Glomerular visceral epithelial cell (primary cell): Measurements from ENCODE around the gene NRARP.
"Not testable (repeated sequence)": the region's sequence is repeated elsewhere in the genome, so short reads cannot be mapped to it uniquely, and the experiment has no call there.

ENCODE experiments used
- DNase-seq: peaks from one replicate; pipeline ENCODE4 v3.0.0-alpha.2; 2016; ENCODE audit errors: extremely low spot score

The NRARP gene, protein sequence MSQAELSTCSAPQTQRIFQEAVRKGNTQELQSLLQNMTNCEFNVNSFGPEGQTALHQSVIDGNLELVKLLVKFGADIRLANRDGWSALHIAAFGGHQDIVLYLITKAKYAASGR

GRCh38 chr9:137302118-137302448 is at the start of gene NRARP:
Gene NRARP, minus strand, starts transcription at chr9:137302271. Its CDS starts 343 bp downstream, at chr9:137301928.
- no peak for DNase-seq

DNA sequence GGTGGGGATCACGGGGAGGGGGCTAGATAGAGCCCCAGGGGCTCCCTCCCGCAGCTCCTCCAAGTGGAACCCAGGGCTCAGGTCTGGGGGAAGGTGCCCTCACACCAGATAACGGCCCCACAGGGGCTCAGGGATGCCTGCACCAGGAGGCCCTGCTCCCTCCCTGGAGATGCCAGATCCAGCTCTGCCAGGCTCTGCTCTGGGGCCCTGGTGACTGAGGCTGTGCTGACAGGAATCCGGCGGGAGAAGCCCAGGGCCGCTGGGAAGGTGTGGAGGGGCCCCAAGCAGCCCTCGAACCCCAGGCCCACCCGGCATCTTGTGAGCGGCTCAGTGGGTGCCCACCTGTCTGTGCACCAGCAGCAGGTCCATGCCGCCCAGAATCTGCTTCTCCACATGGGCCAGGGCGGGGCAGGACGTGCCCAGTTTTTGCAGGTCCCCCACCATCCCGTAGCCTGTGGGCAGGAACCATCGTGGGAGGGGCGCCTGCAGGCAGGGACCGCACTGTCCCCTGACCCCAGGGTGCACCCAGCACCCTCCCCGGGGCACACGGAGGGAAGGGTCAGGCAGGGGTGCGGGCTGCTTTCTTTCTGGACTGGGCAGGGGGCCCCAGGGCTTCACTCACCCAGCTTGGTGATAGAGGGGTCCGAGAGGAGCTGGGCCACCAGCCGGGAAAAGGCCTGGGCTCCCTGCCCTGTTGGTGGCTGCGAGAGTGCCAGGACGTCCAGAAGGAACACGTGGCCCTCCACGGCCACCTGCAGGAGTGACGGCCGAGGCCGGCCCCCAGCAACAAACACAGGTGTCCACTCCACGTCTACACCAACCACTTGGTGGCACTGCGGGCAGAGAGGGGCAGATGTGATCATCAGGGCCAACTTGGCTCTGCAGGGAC is 48.9 kb upstream of the NRARP start:
- no peak for DNase-seq

DNA sequence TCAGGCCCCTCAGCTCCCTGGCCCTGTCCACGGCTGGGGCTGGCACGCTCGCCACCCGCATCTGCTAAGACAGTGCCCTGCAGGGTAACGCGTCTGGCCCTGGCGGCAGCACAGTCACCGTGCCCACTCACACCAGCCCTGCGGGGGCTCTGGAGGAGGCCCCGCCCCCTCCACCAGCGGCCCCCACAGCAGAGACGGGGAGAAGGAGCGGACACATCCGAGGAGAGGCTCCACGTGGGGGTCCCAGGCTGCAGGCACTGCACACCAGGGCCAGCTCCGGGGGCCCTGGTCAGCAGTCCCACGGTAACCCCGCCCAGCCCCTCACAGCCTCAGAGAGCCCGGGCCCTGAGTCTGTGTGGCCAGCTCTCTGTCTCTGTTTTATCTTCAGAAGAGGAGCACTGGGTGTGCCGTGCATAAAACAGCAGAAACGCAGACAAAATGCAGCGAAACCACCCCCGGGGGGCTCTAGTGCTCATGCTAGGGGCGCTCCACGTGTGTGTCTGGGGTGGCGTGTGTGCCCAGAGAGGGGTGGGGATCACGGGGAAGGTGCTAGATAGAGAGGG is 47.5 kb upstream of the NRARP start:
- DNase-seq = no peak

- no peak for DNase-seq
Measured at GRCh38 chr9:137348769-137349470, 46.8 kb upstream of the NRARP start.

DNA sequence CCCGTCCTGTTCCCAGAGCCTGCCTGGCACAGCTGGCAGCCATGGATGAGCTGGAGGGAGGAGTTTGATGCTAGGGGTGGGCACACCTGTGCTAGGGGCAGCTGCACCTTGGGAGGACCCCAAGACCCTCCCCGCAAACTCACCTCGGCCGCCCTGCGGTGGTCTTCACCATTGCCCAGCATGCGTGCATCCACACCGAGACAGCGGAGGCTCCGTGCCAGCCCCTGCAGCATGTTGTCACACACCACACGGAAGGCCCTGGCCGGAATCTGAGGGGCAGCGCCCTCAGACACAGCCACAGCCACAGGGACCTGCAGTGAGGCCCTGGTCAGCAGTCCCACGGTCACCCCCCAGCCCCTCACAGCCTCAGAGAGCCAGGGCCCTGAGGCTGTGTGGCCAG is 45.9 kb upstream of the NRARP start:
- DNase-seq = no peak

GRCh38 chr9:137342482-137342881 is 40.4 kb upstream of the NRARP start:
- no peak for DNase-seq

GRCh38 chr9:137341227-137341626 is 39.2 kb upstream of the NRARP start:
- DNase-seq = no peak

DNA sequence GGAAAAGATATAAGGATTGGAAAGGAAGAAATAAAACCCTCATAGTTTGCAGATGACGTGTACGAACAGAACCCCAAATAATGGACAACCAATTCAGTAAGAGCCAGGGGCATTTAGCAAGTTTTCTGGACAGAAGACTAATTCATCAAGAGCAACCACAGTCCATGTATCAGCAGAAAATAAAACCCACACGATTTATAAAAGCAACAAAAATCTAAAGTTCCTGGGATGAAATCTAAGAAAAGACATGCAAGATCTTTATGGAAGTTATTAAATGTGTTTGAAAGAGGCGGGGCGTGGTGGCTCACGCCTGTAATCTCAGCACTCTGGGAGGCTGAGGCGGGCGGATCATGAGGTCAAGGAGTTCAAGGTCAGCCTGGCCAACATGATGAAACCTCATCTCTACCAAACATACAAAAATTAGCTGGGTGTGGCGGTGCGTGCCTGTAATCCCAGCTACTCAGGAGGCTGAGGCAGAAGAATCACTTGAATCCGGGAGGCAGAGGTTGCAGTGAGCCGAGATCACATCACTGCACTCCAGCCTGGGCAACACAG is 37.9 kb upstream of the NRARP start:
- DNase-seq = not testable (repeated sequence)

- no peak for DNase-seq
Measured at GRCh38 chr9:137339045-137339907, 37.2 kb upstream of the NRARP start.

DNA sequence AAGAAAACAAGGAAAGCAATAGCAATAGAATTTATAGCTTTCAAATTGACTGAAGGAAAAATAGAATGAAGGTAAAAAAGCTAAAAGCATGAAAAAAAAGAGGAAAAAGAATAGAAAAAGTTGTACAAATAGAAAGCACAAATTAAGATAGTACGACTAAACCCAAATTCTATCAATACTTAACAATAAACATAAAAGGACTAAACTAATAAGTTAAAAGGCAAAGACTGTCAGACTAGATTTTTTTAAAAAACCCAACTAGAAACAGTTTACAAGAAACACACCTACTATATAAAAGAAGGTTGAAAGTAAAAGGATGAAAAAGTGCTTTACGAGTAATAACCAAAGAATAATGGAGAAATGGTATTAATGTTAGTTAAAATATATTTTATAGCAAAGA is 34.7 kb upstream of the NRARP start:
- no peak for DNase-seq

DNA sequence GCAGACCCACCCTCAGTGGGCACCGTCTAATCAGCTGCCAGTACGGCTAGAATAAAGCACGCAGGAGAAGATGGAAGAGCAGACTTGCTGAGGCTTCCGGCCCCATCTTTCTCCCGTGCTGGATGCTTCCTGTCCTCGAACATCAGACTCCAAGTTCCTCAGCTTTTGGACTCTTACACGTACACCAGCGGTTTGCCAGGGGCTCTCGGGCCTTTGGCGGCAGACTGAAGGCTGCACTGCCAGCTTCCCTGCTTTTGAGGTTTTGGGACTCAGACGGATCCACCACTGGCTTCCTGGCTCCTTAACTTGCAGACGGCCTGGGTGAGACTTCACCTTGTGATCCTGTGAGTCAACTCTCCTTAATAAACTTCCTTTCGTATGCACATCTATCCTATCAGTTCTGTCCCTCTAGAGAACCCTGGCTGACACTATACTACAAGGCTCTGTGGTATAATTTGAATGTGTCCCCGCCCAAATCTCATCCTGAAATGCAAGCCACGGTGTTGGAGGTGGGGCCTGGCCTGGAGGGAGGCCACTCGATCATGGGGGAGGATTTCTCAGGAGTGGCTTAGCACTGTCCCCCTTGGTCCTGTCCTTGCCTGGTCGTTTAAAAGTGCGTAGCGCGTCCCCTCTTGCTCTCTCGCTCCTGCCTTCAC is 31.1 kb upstream of the NRARP start:
- no peak for DNase-seq

- no peak for DNase-seq
Measured at GRCh38 chr9:137331929-137332328, 29.9 kb upstream of the NRARP start.

- no peak for DNase-seq
Measured at GRCh38 chr9:137330689-137331088, 28.6 kb upstream of the NRARP start.

DNA sequence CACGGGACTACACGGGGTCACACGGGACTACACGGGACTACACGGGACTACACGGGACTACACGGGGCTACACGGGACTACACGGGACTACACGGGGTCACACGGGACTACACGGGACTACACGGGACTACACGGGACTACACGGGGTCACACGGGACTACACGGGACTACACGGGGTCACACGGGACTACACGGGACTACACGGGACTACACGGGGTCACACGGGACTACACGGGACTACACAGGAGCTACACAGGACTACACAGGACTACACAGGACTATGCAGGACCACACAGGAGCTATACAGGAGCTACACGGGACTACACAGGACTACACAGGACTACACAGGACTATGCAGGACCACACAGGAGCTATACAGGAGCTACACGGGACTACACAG is 27.5 kb upstream of the NRARP start:
- DNase-seq = not testable (repeated sequence)

GRCh38 chr9:137327641-137328550 is 25.8 kb upstream of the NRARP start:
- not testable (repeated sequence) for DNase-seq

DNA sequence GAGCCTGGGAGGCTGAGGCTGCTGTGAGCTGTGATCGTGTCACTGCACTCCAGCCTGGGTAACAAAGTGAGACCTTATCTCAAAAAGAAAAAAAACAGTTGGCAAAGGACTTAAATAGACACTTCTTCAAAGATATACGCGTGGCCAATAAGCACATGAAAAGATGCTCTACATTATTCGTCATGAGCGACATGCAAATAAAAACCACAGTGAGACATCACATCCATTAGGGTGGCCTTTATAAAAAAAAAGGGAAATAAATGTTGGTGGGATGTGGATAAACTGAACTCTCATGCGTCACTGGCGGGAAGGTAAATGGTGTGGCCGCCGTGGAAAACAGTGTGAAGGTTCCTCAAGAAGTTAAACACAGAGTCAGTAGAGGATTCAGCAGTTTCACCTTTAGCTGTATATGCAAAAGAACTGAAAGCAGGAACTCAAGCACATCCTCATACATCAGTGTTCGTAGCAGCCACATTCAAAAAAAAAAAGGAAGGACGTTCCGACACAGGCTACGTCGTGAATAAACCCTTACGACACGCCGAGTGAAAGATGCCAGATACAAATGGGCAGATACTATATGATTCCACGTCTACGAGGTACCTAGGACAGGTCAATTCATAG is 24.5 kb upstream of the NRARP start:
- no peak for DNase-seq

DNA sequence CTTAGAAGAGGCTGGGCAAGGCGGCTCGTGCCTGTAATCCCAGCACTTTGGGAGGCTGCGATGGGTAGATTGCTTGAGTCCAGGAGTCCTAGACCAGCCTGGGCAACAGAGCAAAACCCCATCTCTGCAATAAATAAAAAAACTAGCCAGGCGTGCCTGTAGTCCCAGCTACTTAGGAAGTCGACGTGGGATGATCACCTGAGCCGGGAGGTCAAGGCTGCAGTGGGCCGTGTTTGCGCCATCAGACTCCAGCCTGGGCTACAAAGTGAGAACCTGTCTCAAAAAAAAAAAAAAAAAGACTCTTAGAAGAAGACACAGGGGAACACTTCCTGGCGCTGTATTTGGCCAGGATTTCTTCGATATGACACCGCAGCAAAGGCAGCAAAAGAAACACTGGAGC is 23.7 kb upstream of the NRARP start:
- no peak for DNase-seq

DNA sequence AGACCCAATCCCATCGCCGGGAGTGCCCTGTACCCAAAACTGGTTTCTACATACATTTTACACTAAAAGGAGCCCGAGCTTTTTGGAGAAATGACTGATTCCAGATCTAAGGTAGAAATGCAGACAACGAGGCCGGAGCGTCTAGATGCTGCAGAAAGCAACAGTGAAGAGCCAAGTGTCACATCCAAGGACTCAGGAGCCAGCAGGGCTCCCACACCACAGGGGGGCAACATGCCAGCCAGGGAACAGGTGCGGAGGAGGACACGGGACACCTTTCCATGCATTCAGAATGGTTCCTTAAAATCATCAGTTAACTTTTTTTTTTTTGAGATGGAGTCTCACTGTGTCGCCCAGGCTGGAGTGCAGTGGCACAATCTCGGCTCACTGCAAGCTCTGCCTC is 23.1 kb upstream of the NRARP start:
- DNase-seq = no peak
